Loucy (cell line): ENCODE measurements around the gene CACFD1.

Experiments
- H2AFZ ChIP-seq: fragments of 200-600 bp; sonication (generic); 2 replicates; pipeline ENCODE4 v1.6.0; 2016; ENCODE audit warnings: antibody characterized with exemption, mild to moderate bottlenecking, low read length, moderate library complexity
- H3F3A ChIP-seq: fragments of 200-600 bp; 2 replicates; pipeline ENCODE4 v1.6.0; 2016; ENCODE audit warnings: antibody characterized with exemption, low read depth, mild to moderate bottlenecking
- H3K27me3 ChIP-seq: fragments of 200-600 bp; sonication (generic); 2 replicates; pipeline ENCODE4 v1.6.1; 2014; ENCODE audit warnings: low read length, mild to moderate bottlenecking; ENCODE audit not compliant: insufficient read depth, poor library complexity, severe bottlenecking
- H3K36me3 ChIP-seq: fragments of 200-600 bp; sonication (generic); 2 replicates; pipeline ENCODE4 v1.6.1; 2016; ENCODE audit warnings: low read length; ENCODE audit not compliant: insufficient read depth
- H3K4me1 ChIP-seq: fragments of 200-600 bp; sonication (generic); 2 replicates; pipeline ENCODE4 v1.5.1; 2014; ENCODE audit warnings: low read length, mild to moderate bottlenecking; ENCODE audit not compliant: insufficient read depth, poor library complexity, severe bottlenecking
- H3K4me2 ChIP-seq: fragments of 200-600 bp; sonication (generic); 2 replicates; pipeline ENCODE4 v1.6.0; 2014; ENCODE audit warnings: antibody characterized with exemption, low read length, low read depth, mild to moderate bottlenecking; ENCODE audit not compliant: poor library complexity, severe bottlenecking
- H3K4me3 ChIP-seq: fragments of 200-600 bp; sonication (generic); 2 replicates; pipeline ENCODE4 v1.5.1; 2014; ENCODE audit warnings: low read length, mild to moderate bottlenecking, mixed read lengths; ENCODE audit not compliant: poor library complexity, severe bottlenecking
- H3K79me2 ChIP-seq: fragments of 200-600 bp; sonication (generic); 2 replicates; pipeline ENCODE4 v1.6.1; 2014; ENCODE audit warnings: low read length; ENCODE audit not compliant: insufficient read depth
- H3K9ac ChIP-seq: fragments of 200-600 bp; sonication (generic); 2 replicates; pipeline ENCODE4 v1.6.0; 2014; ENCODE audit warnings: mild to moderate bottlenecking, low read depth, low read length, moderate library complexity; ENCODE audit not compliant: poor library complexity, severe bottlenecking
- H3K9me2 ChIP-seq: fragments of 200-600 bp; sonication (generic); replicated peaks from 2 replicates; pipeline ENCODE4 v1.6.1; 2016; ENCODE audit warnings: low read depth, low read length, mixed read lengths
- H3K9me3 ChIP-seq: fragments of 200-600 bp; sonication (generic); 2 replicates; pipeline ENCODE4 v1.6.1; 2014; ENCODE audit warnings: mild to moderate bottlenecking, antibody characterized with exemption, low read length, low read depth; ENCODE audit not compliant: insufficient read depth
- H4K20me1 ChIP-seq: fragments of 200-600 bp; sonication (generic); 2 replicates; pipeline ENCODE4 v1.6.0; 2014; ENCODE audit warnings: antibody characterized with exemption, low read length, mild to moderate bottlenecking; ENCODE audit not compliant: insufficient read depth, poor library complexity, severe bottlenecking
- EZH2phosphoT487 ChIP-seq: fragments of 200-600 bp; IDR thresholded peaks from 2 replicates; pipeline ENCODE4 v1.6.1; 2018; ENCODE audit warnings: antibody characterized with exemption, mild to moderate bottlenecking, moderate library complexity, borderline replicate concordance
- TF ChIP-seq, protein P1 (sequence below): fragments of 200-600 bp; sonication (generic); conservative IDR thresholded peaks from 2 replicates; pipeline ENCODE4 v1.5.1; 2014; ENCODE audit warnings: mild to moderate bottlenecking, antibody characterized with exemption, low read length

The CACFD1 gene

DNA sequence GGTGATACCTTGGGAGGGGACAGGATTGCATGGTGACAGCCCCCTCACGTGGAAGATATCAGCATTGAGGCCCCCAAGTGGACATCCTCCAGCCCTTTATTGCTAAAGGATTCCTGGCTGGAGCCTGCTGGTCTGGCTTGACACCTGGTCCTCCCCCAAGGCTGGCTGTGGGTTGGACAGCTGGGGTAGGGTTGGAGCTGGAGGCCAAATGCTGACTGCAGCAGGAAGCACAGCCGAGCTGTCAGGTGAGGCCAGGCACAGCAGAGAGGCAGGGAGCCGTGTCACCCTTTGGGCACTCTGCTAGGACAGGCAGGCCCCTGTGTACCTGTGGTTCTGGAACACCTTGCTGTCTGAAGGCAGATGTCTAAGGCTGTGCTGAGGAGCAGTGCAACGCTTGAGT, 2.2 kb downstream of the CACFD1 start:
- Histone ChIP-seq H3K9ac (peak overlapping the region; percentile 73), H4K20me1 (peaks cover 16% of the 10 kb centered on the region), H3F3A (no peaks in the 10 kb centered on the region; the same call in 1 of the 2 replicates), H3K4me1 (peaks cover 29% of the 10 kb centered on the region), H2AFZ (no peak overlapping the region), H3K36me3 (peaks cover 5% of the 10 kb centered on the region; the same call in 1 of the 2 replicates), H3K79me2 (peaks cover 24% of the 10 kb centered on the region; the same call in 1 of the 2 replicates), H3K27me3 (no peaks in the 10 kb centered on the region), H3K4me3 (peak overlapping the region; percentile 77), H3K4me2 (peak overlapping the region; percentile 80), H3K9me3 (no peaks in the 10 kb centered on the region), H3K9me2 (no peaks in the 10 kb centered on the region)
- TF ChIP-seq, protein P1, sequence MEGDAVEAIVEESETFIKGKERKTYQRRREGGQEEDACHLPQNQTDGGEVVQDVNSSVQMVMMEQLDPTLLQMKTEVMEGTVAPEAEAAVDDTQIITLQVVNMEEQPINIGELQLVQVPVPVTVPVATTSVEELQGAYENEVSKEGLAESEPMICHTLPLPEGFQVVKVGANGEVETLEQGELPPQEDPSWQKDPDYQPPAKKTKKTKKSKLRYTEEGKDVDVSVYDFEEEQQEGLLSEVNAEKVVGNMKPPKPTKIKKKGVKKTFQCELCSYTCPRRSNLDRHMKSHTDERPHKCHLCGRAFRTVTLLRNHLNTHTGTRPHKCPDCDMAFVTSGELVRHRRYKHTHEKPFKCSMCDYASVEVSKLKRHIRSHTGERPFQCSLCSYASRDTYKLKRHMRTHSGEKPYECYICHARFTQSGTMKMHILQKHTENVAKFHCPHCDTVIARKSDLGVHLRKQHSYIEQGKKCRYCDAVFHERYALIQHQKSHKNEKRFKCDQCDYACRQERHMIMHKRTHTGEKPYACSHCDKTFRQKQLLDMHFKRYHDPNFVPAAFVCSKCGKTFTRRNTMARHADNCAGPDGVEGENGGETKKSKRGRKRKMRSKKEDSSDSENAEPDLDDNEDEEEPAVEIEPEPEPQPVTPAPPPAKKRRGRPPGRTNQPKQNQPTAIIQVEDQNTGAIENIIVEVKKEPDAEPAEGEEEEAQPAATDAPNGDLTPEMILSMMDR: no peak
- no peak for TF ChIP-seq EZH2phosphoT487

- Histone ChIP-seq H3K9me2 (no peaks in the 10 kb centered on the region), H3K27me3 (no peaks in the 10 kb centered on the region), H3F3A (no peaks in the 10 kb centered on the region; the same call in 1 of the 2 replicates), H3K9ac (no peak overlapping the region), H3K4me2 (no peak overlapping the region), H3K79me2 (peaks cover 24% of the 10 kb centered on the region; the same call in 1 of the 2 replicates), H2AFZ (no peak overlapping the region), H4K20me1 (peaks cover 16% of the 10 kb centered on the region), H3K4me3 (no peak overlapping the region), H3K9me3 (no peaks in the 10 kb centered on the region), H3K36me3 (peaks cover 5% of the 10 kb centered on the region; the same call in 1 of the 2 replicates), H3K4me1 (peaks cover 29% of the 10 kb centered on the region)
- TF ChIP-seq, protein P1: peak; percentile 25; the same call in 1 of the 2 replicates
- TF ChIP-seq EZH2phosphoT487: no peak
These were observed 3.6 kb downstream of the CACFD1 start for GRCh38 chr9:133463234-133463863.

DNA sequence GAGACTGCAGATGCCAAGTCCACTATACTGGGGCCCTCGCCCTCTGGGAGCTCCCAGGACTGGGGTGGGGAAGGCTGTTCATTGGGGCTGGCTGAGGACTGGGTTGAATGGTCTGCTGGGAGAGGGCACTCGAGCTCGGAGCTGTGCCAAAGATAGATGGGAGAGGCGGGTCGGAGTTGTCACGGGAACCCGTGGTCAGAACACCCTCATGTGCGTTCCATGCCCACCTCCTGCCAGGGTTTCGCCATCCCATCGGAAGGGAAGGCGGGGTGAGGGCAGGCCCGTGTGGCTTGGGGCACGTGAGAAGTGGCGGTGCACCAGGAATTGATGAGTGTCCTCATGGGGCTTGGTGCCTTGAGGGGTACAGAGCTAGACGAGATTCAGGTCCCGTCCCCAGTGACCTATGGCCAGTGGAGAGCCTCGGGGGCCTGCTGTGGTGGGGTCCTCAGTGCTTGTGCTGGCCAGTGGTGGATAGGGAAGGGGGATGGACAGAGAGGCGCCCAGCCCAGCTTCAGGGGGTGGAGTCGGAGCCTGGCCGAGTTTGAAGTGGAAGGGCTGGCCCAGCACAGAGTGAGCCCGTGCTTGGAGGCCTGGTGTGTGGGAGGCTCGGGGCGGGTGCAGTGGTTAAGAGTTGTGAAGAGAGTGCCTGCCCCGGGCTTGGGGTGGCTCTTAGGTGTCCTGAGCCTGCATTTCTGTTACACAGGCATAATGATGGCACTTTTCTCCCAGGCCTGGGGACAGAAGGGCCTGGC, 4.3 kb downstream of the CACFD1 start:
- Histone ChIP-seq H3K9ac (no peak overlapping the region), H3K27me3 (no peaks in the 10 kb centered on the region), H3F3A (no peaks in the 10 kb centered on the region; the same call in 1 of the 2 replicates), H3K9me2 (no peaks in the 10 kb centered on the region), H2AFZ (no peak overlapping the region), H3K4me2 (no peak overlapping the region), H3K36me3 (peaks cover 5% of the 10 kb centered on the region; the same call in 1 of the 2 replicates), H3K9me3 (no peaks in the 10 kb centered on the region), H3K4me1 (peaks cover 25% of the 10 kb centered on the region), H4K20me1 (peaks cover 16% of the 10 kb centered on the region), H3K4me3 (no peak overlapping the region), H3K79me2 (peaks cover 24% of the 10 kb centered on the region; the same call in 1 of the 2 replicates)
- TF ChIP-seq, protein P1: no peak
- no peak for TF ChIP-seq EZH2phosphoT487
